Cardiac muscle cell (in vitro differentiated cells and primary cell): ENCODE measurements around the gene ITGB2. TPM values are rescaled to one million over a fixed set of nuclear protein-coding genes. Genes with fewer than 3 reads are reported as not detected.
A peak's percentile ranks its signal among the peaks of the same experiment; 100 is the strongest.

Experiments used
- DNase-seq, 2 donors: peaks; one replicate each; pipeline versions ENCODE4 v3.0.0 to v3.0.0-alpha.2; 2010 to 2017; ENCODE audit warnings: low read depth in 1 of 2, low spot score in 1 of 2
- H3K27ac ChIP-seq: fragments of 200-600 bp; sonication (generic); 2 replicates; pipeline ENCODE4 v1.5.1; 2016
- H3K27me3 ChIP-seq: fragments of 200-600 bp; sonication (generic); 2 replicates; pipeline ENCODE4 v1.6.0; 2016; ENCODE audit warnings: control low read depth
- H3K36me3 ChIP-seq: fragments of 200-600 bp; sonication (generic); 2 replicates; pipeline ENCODE4 v1.5.1; 2016; ENCODE audit warnings: control low read depth
- H3K4me1 ChIP-seq: fragments of 200-600 bp; sonication (generic); 2 replicates; pipeline ENCODE4 v1.8.1; 2017; ENCODE audit warnings: low read depth, mild to moderate bottlenecking, mixed run types
- H3K4me3 ChIP-seq: fragments of 200-600 bp; sonication (generic); 2 replicates; pipeline ENCODE4 v1.5.1; 2016; ENCODE audit warnings: mild to moderate bottlenecking
- H3K9me3 ChIP-seq: fragments of 200-600 bp; sonication (generic); 2 replicates; pipeline ENCODE4 v1.5.1; 2017; ENCODE audit warnings: low read depth, mild to moderate bottlenecking, control low read depth
- CTCF ChIP-seq: IDR thresholded peaks from 2 replicates; pipeline ENCODE4 v1.5.1; 2012; ENCODE audit warnings: low read depth, mild to moderate bottlenecking, low read length
- polyA plus RNA-seq: library from polyadenylated mRNA; unstranded; fragments of >200 nt; fragmentation: Nextera tagmentation; extraction: Ambion mirVana; gene quantifications from 2 replicates; pipeline ENCODE4 v1.2.1, GENCODE V29; 2016
- total RNA-seq: library from RNA; depleted of rRNA; stranded (reverse); fragments of >200 nt; gene quantifications from 2 replicates; pipeline ENCODE4 v1.2.3, GENCODE V29; 2016

ITGB2 gene
- total and polyA plus RNA-seq, 2 experiments from 2014 or later, result 0.27 to 0.57 TPM

GRCh38 chr21:44886113-44887075 lies 34.3 kb downstream of the ITGB2 start:
- no peak for TF ChIP-seq CTCF
- Histone ChIP-seq H3K9me3 (no peaks in the 10 kb centered on the region), H3K4me3 (no peak overlapping the region), H3K27ac (no peak overlapping the region), H3K36me3 (no peaks in the 10 kb centered on the region), H3K27me3 (peaks cover 3% of the 10 kb centered on the region), H3K4me1 (no peaks in the 10 kb centered on the region)
- DNase-seq, result no peak

GRCh38 chr21:44885615-44886014 lies 35.1 kb downstream of the ITGB2 start:
- peaks cover 5% of the 10 kb centered on the region for H3K27me3 ChIP-seq

GRCh38 chr21:44884097-44884496 lies 36.6 kb downstream of the ITGB2 start:
- peak in 1 of 2 donors; percentile 12 for DNase-seq
- H3K9me3 ChIP-seq, result no peaks in the 10 kb centered on the region

More at GRCh38 chr21:44885615-44886014, 35.1 kb downstream of the ITGB2 start:
- Histone ChIP-seq H3K27ac (no peak overlapping the region), H3K4me3 (no peak overlapping the region), H3K4me1 (no peaks in the 10 kb centered on the region), H3K36me3 (no peaks in the 10 kb centered on the region), H3K9me3 (no peaks in the 10 kb centered on the region)
- no peak for DNase-seq
- TF ChIP-seq CTCF, result no peak

GRCh38 chr21:44883250-44883649 lies 37.4 kb downstream of the ITGB2 start:
- Histone ChIP-seq H3K27me3 (peaks cover 5% of the 10 kb centered on the region), H3K9me3 (no peaks in the 10 kb centered on the region), H3K27ac (no peak overlapping the region), H3K4me3 (no peak overlapping the region), H3K4me1 (no peaks in the 10 kb centered on the region), H3K36me3 (no peaks in the 10 kb centered on the region)
- TF ChIP-seq CTCF, result no peak
- no peak for DNase-seq

More at GRCh38 chr21:44884097-44884496, 36.6 kb downstream of the ITGB2 start:
- H3K4me1 ChIP-seq, result no peaks in the 10 kb centered on the region
- no peak overlapping the region for H3K27ac ChIP-seq
- H3K36me3 ChIP-seq, result no peaks in the 10 kb centered on the region
- no peak for TF ChIP-seq CTCF
- H3K4me3 ChIP-seq, result no peak overlapping the region
- H3K27me3 ChIP-seq, result peaks cover 5% of the 10 kb centered on the region

GRCh38 chr21:44881198-44881872 lies 39.4 kb downstream of the ITGB2 start:
- H3K36me3 ChIP-seq, result no peaks in the 10 kb centered on the region
- no peak overlapping the region for H3K27ac ChIP-seq
- peak in 1 of 2 donors; percentile 40 for DNase-seq
- TF ChIP-seq CTCF, result no peak
- H3K4me1 ChIP-seq, result no peaks in the 10 kb centered on the region
- peaks cover 11% of the 10 kb centered on the region for H3K27me3 ChIP-seq
- no peaks in the 10 kb centered on the region for H3K9me3 ChIP-seq
- H3K4me3 ChIP-seq, result no peak overlapping the region
